Non-pigmented ciliary epithelial cell (primary cell): ENCODE measurements around the gene TMEM200B.
"Not testable (repeated sequence)": the region's sequence is repeated elsewhere in the genome, so short reads cannot be mapped to it uniquely, and the experiment has no call there.

ENCODE experiments used
- DNase-seq: peaks from one replicate; pipeline ENCODE4 v3.0.0-alpha.2; 2010; ENCODE audit warnings: low read depth

Gene TMEM200B

DNA sequence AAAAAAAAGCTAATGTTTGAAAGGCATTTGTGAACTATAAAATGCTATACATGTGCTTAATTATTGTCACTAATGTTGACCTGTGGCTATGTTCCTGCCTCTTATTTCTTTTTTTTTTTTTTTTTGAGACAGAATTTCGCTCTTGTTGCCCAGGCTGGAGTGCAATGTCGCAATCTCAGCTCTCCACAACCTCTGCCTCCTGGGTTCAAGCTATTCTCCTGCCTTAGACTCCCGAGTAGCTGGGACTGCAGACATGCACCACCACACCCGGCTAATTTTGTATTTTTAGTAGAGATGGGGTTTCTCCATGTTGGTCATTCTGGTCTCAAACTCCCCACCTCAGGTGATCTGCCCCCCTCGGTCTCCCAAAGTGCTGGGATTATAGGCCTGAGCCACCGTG, 15.7 kb downstream of the TMEM200B start:
- DNase-seq, result not testable (repeated sequence)

DNA sequence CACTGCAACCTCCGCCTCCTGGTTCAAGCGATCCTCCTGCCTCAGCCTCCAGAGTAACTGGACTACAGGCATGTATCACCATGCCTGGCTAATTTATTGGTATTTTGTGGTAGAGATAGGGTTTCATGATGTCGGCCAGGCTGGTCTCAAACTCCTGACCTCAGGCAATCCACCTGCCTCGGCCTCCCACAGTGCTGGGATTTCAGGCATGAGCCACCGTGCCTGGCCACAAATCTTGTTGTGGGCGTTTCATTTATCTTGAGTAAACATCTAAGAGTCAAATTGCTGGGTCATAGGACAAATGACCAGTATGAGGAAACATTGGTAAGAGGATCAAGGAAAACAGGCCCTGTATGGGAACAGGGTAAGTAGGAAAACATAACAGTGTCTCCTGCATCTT, 17.9 kb downstream of the TMEM200B start:
- no peak for DNase-seq

DNA sequence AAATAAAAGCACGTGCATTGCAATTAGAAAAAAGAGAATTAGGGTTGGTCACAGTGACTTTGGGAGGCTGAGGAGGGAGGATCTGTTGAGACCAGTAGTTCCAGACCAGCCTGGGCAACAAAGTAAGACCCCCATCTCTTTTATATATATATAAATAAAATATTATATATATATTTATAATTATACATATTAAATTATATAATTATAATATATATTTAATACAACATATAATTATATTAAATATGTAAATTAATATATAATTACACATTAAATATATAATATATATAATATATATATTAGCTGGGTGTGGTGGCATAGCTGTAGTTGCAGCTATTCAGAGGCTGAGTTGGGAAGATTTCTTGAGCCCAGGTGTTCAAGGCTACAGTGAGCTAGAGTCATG, 23.2 kb downstream of the TMEM200B start:
- no peak for DNase-seq

DNA sequence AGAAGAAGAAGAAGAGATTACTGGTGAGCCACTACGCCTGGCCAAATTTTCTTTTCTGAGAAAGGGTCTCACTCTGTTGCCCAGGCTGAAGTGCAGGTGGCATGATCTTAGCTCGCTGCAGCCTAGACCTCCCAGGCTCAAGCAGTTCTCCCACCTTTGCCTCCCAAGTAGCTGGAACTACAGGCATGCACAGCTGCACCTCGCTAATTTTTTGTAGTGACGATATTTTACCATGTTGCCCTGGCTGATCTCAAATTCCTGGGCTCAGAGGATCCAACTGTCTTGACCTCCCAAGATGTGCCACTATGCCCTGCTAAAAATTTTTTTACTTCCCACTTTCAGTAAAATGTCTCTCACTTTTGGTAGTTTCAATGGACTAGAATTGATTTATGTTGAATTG, 24.4 kb downstream of the TMEM200B start:
- DNase-seq, result no peak

DNA sequence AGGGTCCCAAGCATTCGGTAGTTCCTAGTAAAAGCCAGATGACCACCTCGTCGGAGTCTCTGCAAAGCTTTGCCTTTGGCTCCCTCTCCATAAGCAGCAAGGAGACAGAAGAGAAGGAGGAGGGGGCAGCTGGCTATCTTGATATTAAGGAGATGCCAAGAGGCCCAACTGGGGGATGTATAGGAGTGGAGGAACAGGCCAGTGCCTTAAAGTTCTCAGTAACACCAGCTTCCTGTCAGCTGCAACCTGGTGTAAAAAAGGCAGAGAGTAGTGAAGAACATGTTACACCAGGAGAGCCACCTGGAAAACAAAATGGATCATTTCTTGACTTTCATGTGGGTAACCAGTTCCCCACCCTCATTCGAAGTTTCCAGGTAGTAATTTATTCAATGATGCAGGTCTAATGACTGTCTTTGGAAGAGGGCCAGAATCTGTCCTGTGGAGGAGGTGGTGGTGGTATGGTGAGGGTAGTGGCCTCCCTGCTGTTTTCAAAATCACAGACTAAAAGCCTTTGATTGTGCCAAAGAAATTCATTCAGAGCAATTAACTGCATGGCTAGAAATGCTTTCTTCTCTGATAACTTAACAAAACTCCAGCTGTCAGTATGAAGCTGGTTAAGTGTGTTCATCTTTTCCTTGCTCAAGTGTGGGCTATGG, 27.3 kb downstream of the TMEM200B start:
- DNase-seq, result no peak

DNA sequence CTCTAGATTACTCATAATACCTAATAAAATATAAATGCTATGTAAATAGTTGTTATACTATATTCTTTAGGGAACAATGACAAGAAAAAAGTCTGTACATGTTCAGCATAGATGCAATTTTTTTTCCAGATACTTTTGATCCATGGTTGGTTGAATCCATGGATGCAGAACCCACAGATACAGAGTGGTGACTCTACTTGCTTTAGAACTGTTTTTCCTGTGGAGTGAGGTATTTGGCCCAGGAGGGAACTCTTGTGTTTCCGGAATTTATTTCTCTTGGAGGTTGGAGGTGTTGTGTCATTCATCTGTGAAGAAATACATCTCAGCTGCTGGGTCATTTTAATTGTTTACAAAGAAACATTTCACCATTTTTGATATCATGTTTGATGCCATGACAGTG, 28.7 kb downstream of the TMEM200B start:
- DNase-seq, result no peak

DNA sequence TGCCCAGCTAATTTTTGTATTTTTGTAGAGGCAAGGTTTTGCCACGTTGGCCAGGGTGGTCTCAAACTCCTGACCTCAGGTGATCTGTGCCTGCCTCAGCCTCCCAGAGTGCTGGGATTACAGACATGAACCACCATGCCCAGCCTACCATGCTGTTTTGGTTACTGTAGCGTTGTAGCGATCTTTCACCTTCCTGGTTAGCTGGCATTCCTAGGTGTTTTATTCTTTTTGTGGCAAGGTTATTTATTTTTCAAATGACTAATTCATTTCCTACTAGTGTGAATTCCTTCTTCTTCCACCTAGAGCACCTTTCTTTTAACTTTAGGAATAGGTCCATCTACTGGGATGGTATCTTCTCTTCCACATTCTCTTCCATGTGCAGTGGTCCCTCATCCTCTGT, 29.3 kb downstream of the TMEM200B start:
- DNase-seq, result no peak

DNA sequence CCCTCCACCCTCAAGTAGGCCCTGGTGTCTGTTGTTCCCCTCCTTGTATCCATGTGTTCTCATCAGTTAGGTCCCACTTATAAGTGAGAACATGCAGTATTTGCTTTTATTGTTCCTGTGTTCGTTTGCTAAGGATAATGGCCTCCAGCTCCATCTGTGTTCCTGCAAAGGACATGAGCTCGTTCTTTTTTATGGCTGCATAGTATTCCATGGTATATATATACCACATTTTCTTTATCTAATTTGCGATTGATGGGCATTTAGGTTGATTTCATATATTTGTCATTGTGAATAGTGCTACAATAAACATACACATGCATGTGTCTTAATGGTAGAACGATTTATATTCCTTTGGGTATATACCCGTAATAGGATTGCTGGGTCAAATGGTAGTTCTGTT, 31.0 kb downstream of the TMEM200B start:
- DNase-seq, result not testable (repeated sequence)

DNA sequence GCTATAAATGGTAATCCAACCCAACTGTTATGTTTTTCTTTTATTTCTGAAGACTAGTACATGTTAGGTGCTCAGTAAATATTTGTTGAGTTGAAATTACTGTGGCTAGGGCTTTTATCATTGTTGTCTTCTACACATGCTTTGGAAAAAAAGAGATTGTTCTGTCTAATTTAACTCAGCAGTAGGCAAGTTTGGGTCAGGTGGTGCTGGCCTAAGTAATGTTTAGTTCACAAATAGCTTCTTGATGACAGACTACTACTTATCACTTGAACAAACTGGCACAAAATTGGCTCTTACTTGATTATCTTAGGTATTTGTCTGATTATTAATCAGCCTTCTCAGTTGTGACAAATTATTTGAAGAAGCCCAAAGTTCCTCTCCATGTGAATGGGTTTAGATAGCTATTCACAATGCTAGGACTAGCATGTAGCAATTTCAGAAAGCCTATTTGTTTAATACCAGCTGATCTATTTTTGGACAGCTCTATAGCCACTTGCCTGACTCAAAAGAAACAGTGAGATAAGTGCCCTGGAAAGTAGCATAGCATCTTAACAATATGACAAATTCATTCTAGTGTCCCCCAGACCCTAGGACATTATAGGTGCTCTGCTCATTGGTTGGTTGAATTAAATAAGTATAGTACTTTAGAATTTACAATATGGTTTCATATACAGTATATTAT, 32.6 kb downstream of the TMEM200B start:
- DNase-seq, result no peak

DNA sequence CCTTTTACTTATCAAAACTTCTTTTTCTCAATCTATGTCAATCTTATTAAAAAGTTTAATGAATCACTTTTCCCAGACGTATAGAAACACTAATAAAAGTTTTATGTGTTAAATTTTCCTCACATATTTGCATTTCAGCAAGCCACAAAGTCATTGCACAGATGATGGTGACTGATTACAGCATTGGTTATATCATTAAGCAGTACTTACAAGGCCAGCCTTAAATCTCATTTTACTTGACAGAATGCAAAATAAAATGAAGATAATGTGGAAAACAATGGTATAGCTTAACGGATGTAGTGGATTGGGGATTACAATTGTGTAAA, 39.5 kb downstream of the TMEM200B start:
- no peak for DNase-seq

DNA sequence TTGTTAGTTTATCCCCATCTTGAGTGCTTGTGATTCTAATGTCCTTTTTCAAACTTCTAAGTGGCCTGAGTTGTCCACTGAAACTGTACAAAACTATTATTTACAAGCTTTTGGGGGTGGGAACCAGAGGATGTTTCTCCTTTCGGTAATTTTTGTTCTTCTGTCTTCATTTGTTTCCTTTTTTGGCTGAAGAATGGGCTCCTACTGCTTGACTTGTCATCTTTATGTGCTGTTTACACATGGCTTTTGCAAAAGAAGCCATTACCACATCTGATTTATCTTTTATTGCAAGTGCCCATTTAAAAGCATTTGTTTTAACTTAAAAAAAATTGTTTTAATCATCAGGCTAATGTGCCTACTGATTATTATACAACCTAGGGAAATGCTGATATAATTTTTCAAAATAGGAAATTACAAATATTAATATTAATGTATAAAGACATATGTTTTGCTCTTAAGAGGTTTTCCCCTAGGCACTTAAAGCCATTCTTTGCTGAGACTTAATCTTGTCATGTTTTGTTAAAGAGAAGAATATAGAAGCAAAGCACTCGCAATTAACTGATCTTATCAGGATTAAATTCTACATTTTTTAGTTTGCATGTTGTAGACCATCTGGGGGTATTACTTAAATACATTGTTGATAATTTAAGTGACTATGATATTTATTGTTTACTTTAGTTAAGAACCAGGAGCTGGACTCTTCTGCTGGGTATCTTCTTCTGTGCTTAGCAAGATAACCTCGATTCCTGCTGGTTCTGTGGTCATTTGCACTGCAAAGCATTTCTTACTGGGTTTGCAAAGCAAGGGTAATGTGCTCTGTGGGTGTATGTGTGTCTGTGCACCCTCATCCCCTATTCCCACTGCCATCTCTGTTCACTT, 40.1 kb downstream of the TMEM200B start:
- no peak for DNase-seq

DNA sequence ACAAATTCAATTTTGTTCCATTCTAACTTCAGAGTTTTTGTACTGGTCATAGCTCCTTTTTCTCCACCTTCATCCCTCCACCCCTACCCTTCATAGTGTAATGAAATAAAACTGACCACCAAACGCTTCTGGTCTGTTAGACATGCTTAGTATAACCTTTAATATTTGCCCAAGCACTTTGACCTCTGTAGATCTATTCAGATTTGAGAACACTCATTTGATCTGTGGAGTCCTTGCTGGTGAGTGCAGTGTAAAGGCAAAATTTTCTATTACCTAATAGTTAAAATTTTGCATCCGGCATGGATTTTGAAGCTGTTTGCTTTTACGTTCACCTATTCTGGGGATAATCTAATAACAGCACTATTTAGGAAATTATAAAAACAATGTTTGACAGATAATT, 41.2 kb downstream of the TMEM200B start:
- no peak for DNase-seq

DNA sequence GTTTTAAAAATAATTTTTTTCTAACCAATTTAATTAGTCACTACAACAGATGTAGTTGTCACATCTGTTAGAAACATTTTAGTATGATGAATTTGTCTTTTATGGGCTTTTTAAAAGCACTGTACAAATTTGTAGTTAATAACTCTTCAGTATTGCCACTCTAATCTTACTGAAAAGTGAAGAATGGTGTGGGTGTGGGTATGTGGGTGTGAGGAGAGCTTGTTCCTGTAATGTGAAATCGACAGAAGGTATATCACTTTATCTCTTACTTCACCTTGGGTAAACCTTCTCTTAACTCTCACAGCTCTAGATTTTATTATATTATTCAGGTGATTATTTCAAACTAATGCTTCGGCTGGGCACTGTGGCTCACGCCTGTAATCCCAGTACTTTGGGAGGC, 42.5 kb downstream of the TMEM200B start:
- no peak for DNase-seq

DNA sequence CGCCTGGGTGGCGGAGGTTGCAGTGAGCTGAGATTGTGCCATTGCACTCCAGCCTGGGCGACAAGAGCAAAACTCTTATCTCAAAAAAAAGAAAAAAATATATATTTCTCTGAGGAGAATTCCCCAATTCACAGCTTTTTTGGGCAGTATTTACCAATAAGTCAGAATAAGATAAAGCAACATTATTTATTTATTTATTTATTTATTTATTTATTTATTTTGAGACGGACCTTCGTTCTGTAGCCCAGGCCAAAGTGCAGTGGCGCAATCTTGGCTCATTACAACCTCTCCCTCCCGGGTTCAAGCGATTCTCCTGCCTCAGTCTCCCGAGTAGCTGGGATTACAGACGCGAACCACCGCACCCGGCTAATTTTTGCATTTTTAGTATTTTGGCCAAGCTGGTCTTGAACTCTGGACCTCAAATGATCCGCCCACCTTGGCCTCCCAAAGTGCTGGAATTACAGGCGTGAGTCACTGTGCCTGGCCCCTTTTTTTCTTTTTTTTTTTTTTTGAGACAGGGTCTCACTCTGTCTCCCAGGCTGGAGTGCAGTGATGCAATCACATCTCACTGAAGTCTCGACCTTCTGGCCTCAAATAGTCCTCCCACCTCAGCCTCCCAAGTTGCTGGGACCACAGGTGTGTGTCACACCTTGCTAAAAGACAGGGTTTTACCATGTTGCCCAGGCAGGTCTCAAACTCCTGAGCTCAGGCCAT, 43.6 kb downstream of the TMEM200B start:
- not testable (repeated sequence) for DNase-seq

DNA sequence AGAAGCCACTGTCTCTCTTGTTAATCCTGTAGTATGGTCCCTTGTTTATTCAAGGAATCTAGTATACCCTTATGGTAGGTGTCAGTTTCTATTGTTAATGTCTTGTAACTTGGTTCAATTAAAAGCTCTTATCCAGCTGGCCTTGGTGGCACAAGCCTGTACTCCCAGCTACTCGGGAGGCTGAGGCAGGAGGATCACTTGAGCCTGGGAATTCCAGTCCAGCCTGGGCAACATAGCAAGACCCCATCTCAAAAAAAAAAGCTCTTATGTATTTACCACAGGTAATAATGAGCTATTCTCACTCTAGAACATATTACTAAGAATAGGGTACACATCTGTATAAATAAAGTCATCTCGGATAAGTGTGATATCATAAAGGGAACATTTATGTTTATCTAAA, 46.5 kb downstream of the TMEM200B start:
- DNase-seq, result no peak
